CD4-positive, alpha-beta T cell (primary cell): Measurements from ENCODE around the gene RELCH. TPM values are rescaled to one million over a fixed set of nuclear protein-coding genes. Genes with fewer than 3 reads are reported as not detected.

Experiments
- ATAC-seq: fragments of 200-7000 bp; cut with Tn5 transposase; one replicate; pipeline ENCODE4 v1.10.0; 2022; ENCODE audit warnings: mild to moderate bottlenecking; ENCODE audit not compliant: poor library complexity
- CTCF ChIA-PET: fragments of 350-600 bp; sonication (Branson Sonifier 250); formaldehyde crosslinking; loops from one replicate; lab custom pipeline; 2021; ENCODE audit warnings: antibody characterized with exemption, inconsistent platforms; lab: Charles Lee
- POLR2A ChIA-PET: fragments of 350-600 bp; sonication (Branson Sonifier 250); formaldehyde crosslinking; loops from one replicate; lab custom pipeline; 2021; ENCODE audit warnings: antibody characterized with exemption, inconsistent platforms; lab: Charles Lee
- DNase-seq, 14 experiments: peaks; one replicate each; pipeline ENCODE4 v3.0.0-alpha.2; 2013 to 2020; ENCODE audit warnings: mixed read lengths in 2 of 14
- H3K27ac ChIP-seq, 2 donors: one replicate each; pipeline versions ENCODE4 v1.5.1 to v1.7.0; 2013; ENCODE audit warnings: low read length in 2 of 2, low read depth in 1 of 2, mild to moderate bottlenecking in 1 of 2
- H3K27me3 ChIP-seq, 2 experiments: 1 replicate in 1 of 2; 2 replicates in 1 of 2; pipeline versions ENCODE4 v1.6.1 to v1.7.0; 2013; ENCODE audit warnings: low read length in 2 of 2, control low read depth in 1 of 2, mild to moderate bottlenecking in 1 of 2, moderate library complexity in 1 of 2; ENCODE audit not compliant: insufficient read depth in 2 of 2, control insufficient read depth in 1 of 2
- H3K36me3 ChIP-seq: one replicate; pipeline ENCODE4 v1.6.1; 2013; ENCODE audit warnings: low read length, control low read depth; ENCODE audit not compliant: insufficient read depth
- H3K4me1 ChIP-seq: one replicate; pipeline ENCODE4 v1.6.1; 2013; ENCODE audit warnings: low read length, control low read depth; ENCODE audit not compliant: insufficient read depth
- H3K4me3 ChIP-seq: one replicate; pipeline ENCODE4 v1.5.1; 2013; ENCODE audit warnings: mild to moderate bottlenecking, low read length, moderate library complexity
- H3K9me3 ChIP-seq, 2 experiments: 1 replicate in 1 of 2; 2 replicates in 1 of 2; pipeline versions ENCODE4 v1.6.1 to v1.7.0; 2013; ENCODE audit warnings: low read length in 2 of 2, mild to moderate bottlenecking in 2 of 2, control low read depth in 1 of 2, moderate library complexity in 1 of 2; ENCODE audit not compliant: control insufficient read depth in 1 of 2, insufficient read depth in 1 of 2
- H3K27ac Mint-ChIP-seq: one replicate; pipeline ENCODE4 v1.8.0; 2020; ENCODE audit warnings: mixed read lengths
- H3K27me3 Mint-ChIP-seq: one replicate; pipeline ENCODE4 v1.8.0; 2021; ENCODE audit warnings: mixed read lengths
- H3K36me3 Mint-ChIP-seq: one replicate; pipeline ENCODE4 v1.8.0; 2021; ENCODE audit warnings: low read depth, mixed read lengths
- H3K4me1 Mint-ChIP-seq: one replicate; pipeline ENCODE4 v1.8.0; 2021; ENCODE audit warnings: low read depth, mixed read lengths
- H3K4me3 Mint-ChIP-seq: one replicate; pipeline ENCODE4 v1.8.0; 2020; ENCODE audit warnings: mild to moderate bottlenecking, mixed read lengths
- H3K9me3 Mint-ChIP-seq: one replicate; pipeline ENCODE4 v1.8.0; 2020; ENCODE audit warnings: mixed read lengths
- CTCF ChIP-seq: fragments of 200-600 bp; IDR thresholded peaks from one replicate; pipeline ENCODE4 v1.8.0; 2022; ENCODE audit warnings: antibody characterized with exemption, mild to moderate bottlenecking
- intact Hi-C, 2 experiments: fragments of 100-400 bp; cut with DNase I in 1 of 2; cut with micrococcal nuclease in 1 of 2; formaldehyde crosslinking; loops; one replicate each; pipeline versions ENCODE4 v1.15.1 to v1.9.0; 2023 to 2025; cut with DNase I, micrococcal nuclease
- total RNA-seq, 174 experiments: library from RNA in 2 of 174; stranded (reverse) in 2 of 174; gene quantifications; one replicate each; pipeline ENCODE4 v1.2.3 and lab custom pipeline; 2021 to 2026

Gene RELCH
- total RNA-seq, 2 experiments from 2014 or later = 39.6 to 44.3 TPM

GRCh38 chr18:62200121-62200914, 13.3 kb downstream of the RELCH start:
- Mint-ChIP-seq H3K27ac (no peak overlapping the region), H3K27me3 (no peaks in the 10 kb centered on the region), H3K4me3 (no peak overlapping the region), H3K36me3 (no peaks in the 10 kb centered on the region), H3K4me1 (peaks cover 74% of the 10 kb centered on the region), H3K9me3 (no peaks in the 10 kb centered on the region)
- H3K27ac ChIP-seq = no peak overlapping the region
- no peak for TF ChIP-seq CTCF
- no peak overlapping the region for H3K4me3 ChIP-seq
- H3K36me3 ChIP-seq = no peaks in the 10 kb centered on the region
- intact Hi-C loops = no loop called here
- ChIA-PET CTCF (interaction anchor here (0.7 to 1.0 kb wide), 2 partner anchors 9 to 10 kb away, joined by 3 to 4 read pairs; no protein-coding TSS in a partner anchor), POLR2A (interaction anchor here (1.9 kb wide), 1 partner anchor 13 kb away, joined by 7 read pairs; the partner anchor contains the start of genes PIGN and RELCH)
- H3K9me3 ChIP-seq = no peaks in the 10 kb centered on the region
- DNase-seq (no peak), ATAC-seq (peak; percentile 51)
- peaks cover 5% of the 10 kb centered on the region for H3K4me1 ChIP-seq
- no peaks in the 10 kb centered on the region for H3K27me3 ChIP-seq

- intact Hi-C loops = loop anchor here in 1 of 2 experiments (2.0 kb wide), 1 partner anchor 13 kb away; no protein-coding TSS in a partner anchor
- Mint-ChIP-seq H3K27ac (no peak overlapping the region), H3K9me3 (no peaks in the 10 kb centered on the region), H3K27me3 (no peaks in the 10 kb centered on the region), H3K36me3 (no peaks in the 10 kb centered on the region), H3K4me1 (peaks cover 71% of the 10 kb centered on the region), H3K4me3 (no peak overlapping the region)
- CTCF ChIA-PET = interaction anchor here (1.0 kb wide), 1 partner anchor 15 kb away, joined by 3 read pairs; the partner anchor contains the start of genes PIGN and RELCH
- no peak for ATAC-seq
- Histone ChIP-seq H3K27ac (no peak overlapping the region), H3K27me3 (no peaks in the 10 kb centered on the region), H3K4me1 (no peaks in the 10 kb centered on the region), H3K9me3 (no peaks in the 10 kb centered on the region), H3K4me3 (no peak overlapping the region), H3K36me3 (no peaks in the 10 kb centered on the region)
- no peak for TF ChIP-seq CTCF
- POLR2A ChIA-PET = no interaction called here
- no peak for DNase-seq
Observed at GRCh38 chr18:62201870-62202269, 14.8 kb downstream of the RELCH start.

GRCh38 chr18:62205824-62206223, 18.8 kb downstream of the RELCH start:
- H3K27ac Mint-ChIP-seq = no peak overlapping the region
- no peak for TF ChIP-seq CTCF
- H3K9me3 Mint-ChIP-seq = no peaks in the 10 kb centered on the region
- H3K4me3 ChIP-seq = no peak overlapping the region
- H3K4me1 ChIP-seq = no peaks in the 10 kb centered on the region
- peaks cover 69% of the 10 kb centered on the region for H3K4me1 Mint-ChIP-seq
- DNase-seq = no peak
- H3K36me3 ChIP-seq = no peaks in the 10 kb centered on the region
- H3K27me3 Mint-ChIP-seq = no peaks in the 10 kb centered on the region
- no peak for ATAC-seq
- intact Hi-C loops = no loop called here
- no peak overlapping the region for H3K4me3 Mint-ChIP-seq
- ChIA-PET CTCF (no interaction called here), POLR2A (no interaction called here)
- peaks cover 17% of the 10 kb centered on the region for H3K36me3 Mint-ChIP-seq
- H3K9me3 ChIP-seq = no peaks in the 10 kb centered on the region
- no peak overlapping the region for H3K27ac ChIP-seq
- H3K27me3 ChIP-seq = no peaks in the 10 kb centered on the region
